DOHH2 (cell line): ENCODE measurements around the gene SLC41A1.

Experiments used
- CTCF ChIP-seq: fragments of 200-600 bp; sonication (generic); IDR thresholded peaks from one replicate; pipeline ENCODE4 v1.5.1; 2014; ENCODE audit warnings: antibody characterized with exemption, mild to moderate bottlenecking, low read depth, low read length; ENCODE audit not compliant: poor library complexity, severe bottlenecking
- EZH2phosphoT487 ChIP-seq: fragments of 200-600 bp; sonication (generic); IDR thresholded peaks from 2 replicates; pipeline ENCODE4 v1.6.1; 2017; ENCODE audit warnings: borderline replicate concordance, mild to moderate bottlenecking, antibody characterized with exemption, low read length, moderate library complexity, mixed read lengths

GRCh38 chr1:205782627-205783432 is 30.2 kb downstream of the SLC41A1 start:
- TF ChIP-seq CTCF (no peak), EZH2phosphoT487 (no peak)
